HL-60 (cell line): Measurements from ENCODE around the gene STAT1.
"Not testable (repeated sequence)": the region's sequence is repeated elsewhere in the genome, so short reads cannot be mapped to it uniquely, and the experiment has no call there.

Source experiments
- DNase-seq, 2 experiments: peaks; one replicate each; pipeline ENCODE4 v3.0.0-alpha.2; 2010 to 2020; ENCODE audit warnings: low read depth in 1 of 2, low spot score in 1 of 2
- H3K27ac ChIP-seq: fragments of 250-450 bp; sonication (Bioruptor Pico); replicated peaks from 2 replicates; pipeline ENCODE4 v1.5.1; 2020; ENCODE audit warnings: mild to moderate bottlenecking, moderate library complexity
- H3K27me3 ChIP-seq: fragments of 250-450 bp; sonication (Bioruptor Pico); 2 replicates; pipeline ENCODE4 v1.5.1; 2021; ENCODE audit warnings: mild to moderate bottlenecking, moderate library complexity; ENCODE audit not compliant: insufficient read depth, poor library complexity, severe bottlenecking
- H3K4me3 ChIP-seq: replicated peaks from 2 replicates; pipeline ENCODE4 v1.5.1; 2011; ENCODE audit warnings: mild to moderate bottlenecking, control low read depth, low read length; ENCODE audit not compliant: insufficient read depth
- GABPA ChIP-seq: IDR thresholded peaks from 2 replicates; pipeline ENCODE4 v1.6.1; 2012; ENCODE audit warnings: low read depth
- POLR2AphosphoS5 ChIP-seq: IDR thresholded peaks from 2 replicates; pipeline ENCODE4 v1.6.1; 2012; ENCODE audit warnings: low read depth
- SPI1 ChIP-seq: IDR thresholded peaks from 2 replicates; pipeline ENCODE4 v1.6.1; 2012; ENCODE audit warnings: low read depth, mild to moderate bottlenecking, borderline replicate concordance
- TF ChIP-seq, protein P1 (sequence below): IDR thresholded peaks from one replicate; pipeline ENCODE4 v1.5.1; 2011; ENCODE audit warnings: low read length, control low read depth, inconsistent platforms; ENCODE audit not compliant: insufficient read depth
- TF ChIP-seq, protein P2 (sequence below): IDR thresholded peaks from 2 replicates; pipeline ENCODE4 v1.6.1; 2012; ENCODE audit warnings: low read depth; ENCODE audit not compliant: insufficient replicate concordance

Gene STAT1

GRCh38 chr2:190963088-190963487 lies 50.9 kb downstream of the STAT1 start:
- H3K27me3 ChIP-seq = no peaks in the 10 kb centered on the region
- DNase-seq = no peak
- H3K27ac ChIP-seq = no peak overlapping the region
- H3K4me3 ChIP-seq = no peak overlapping the region
- no peak for TF ChIP-seq SPI1
- TF ChIP-seq, protein P1, sequence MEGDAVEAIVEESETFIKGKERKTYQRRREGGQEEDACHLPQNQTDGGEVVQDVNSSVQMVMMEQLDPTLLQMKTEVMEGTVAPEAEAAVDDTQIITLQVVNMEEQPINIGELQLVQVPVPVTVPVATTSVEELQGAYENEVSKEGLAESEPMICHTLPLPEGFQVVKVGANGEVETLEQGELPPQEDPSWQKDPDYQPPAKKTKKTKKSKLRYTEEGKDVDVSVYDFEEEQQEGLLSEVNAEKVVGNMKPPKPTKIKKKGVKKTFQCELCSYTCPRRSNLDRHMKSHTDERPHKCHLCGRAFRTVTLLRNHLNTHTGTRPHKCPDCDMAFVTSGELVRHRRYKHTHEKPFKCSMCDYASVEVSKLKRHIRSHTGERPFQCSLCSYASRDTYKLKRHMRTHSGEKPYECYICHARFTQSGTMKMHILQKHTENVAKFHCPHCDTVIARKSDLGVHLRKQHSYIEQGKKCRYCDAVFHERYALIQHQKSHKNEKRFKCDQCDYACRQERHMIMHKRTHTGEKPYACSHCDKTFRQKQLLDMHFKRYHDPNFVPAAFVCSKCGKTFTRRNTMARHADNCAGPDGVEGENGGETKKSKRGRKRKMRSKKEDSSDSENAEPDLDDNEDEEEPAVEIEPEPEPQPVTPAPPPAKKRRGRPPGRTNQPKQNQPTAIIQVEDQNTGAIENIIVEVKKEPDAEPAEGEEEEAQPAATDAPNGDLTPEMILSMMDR = no peak
- TF ChIP-seq, protein P2, sequence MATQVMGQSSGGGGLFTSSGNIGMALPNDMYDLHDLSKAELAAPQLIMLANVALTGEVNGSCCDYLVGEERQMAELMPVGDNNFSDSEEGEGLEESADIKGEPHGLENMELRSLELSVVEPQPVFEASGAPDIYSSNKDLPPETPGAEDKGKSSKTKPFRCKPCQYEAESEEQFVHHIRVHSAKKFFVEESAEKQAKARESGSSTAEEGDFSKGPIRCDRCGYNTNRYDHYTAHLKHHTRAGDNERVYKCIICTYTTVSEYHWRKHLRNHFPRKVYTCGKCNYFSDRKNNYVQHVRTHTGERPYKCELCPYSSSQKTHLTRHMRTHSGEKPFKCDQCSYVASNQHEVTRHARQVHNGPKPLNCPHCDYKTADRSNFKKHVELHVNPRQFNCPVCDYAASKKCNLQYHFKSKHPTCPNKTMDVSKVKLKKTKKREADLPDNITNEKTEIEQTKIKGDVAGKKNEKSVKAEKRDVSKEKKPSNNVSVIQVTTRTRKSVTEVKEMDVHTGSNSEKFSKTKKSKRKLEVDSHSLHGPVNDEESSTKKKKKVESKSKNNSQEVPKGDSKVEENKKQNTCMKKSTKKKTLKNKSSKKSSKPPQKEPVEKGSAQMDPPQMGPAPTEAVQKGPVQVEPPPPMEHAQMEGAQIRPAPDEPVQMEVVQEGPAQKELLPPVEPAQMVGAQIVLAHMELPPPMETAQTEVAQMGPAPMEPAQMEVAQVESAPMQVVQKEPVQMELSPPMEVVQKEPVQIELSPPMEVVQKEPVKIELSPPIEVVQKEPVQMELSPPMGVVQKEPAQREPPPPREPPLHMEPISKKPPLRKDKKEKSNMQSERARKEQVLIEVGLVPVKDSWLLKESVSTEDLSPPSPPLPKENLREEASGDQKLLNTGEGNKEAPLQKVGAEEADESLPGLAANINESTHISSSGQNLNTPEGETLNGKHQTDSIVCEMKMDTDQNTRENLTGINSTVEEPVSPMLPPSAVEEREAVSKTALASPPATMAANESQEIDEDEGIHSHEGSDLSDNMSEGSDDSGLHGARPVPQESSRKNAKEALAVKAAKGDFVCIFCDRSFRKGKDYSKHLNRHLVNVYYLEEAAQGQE = no peak
- no peak for TF ChIP-seq GABPA
- TF ChIP-seq POLR2AphosphoS5 = no peak

GRCh38 chr2:190961918-190962487 lies 52.0 kb downstream of the STAT1 start:
- H3K27me3 ChIP-seq = no peaks in the 10 kb centered on the region
- no peak for TF ChIP-seq POLR2AphosphoS5
- TF ChIP-seq, protein P1 = no peak
- TF ChIP-seq, protein P2 = no peak
- no peak for TF ChIP-seq GABPA
- no peak for TF ChIP-seq SPI1
- H3K27ac ChIP-seq = no peak overlapping the region
- no peak for DNase-seq
- H3K4me3 ChIP-seq = no peak overlapping the region

- H3K4me3 ChIP-seq, DNase-seq, H3K27me3 ChIP-seq, H3K27ac ChIP-seq: not testable (repeated sequence)
These were observed 52.9 kb downstream of the STAT1 start for GRCh38 chr2:190961117-190961516.

DNA sequence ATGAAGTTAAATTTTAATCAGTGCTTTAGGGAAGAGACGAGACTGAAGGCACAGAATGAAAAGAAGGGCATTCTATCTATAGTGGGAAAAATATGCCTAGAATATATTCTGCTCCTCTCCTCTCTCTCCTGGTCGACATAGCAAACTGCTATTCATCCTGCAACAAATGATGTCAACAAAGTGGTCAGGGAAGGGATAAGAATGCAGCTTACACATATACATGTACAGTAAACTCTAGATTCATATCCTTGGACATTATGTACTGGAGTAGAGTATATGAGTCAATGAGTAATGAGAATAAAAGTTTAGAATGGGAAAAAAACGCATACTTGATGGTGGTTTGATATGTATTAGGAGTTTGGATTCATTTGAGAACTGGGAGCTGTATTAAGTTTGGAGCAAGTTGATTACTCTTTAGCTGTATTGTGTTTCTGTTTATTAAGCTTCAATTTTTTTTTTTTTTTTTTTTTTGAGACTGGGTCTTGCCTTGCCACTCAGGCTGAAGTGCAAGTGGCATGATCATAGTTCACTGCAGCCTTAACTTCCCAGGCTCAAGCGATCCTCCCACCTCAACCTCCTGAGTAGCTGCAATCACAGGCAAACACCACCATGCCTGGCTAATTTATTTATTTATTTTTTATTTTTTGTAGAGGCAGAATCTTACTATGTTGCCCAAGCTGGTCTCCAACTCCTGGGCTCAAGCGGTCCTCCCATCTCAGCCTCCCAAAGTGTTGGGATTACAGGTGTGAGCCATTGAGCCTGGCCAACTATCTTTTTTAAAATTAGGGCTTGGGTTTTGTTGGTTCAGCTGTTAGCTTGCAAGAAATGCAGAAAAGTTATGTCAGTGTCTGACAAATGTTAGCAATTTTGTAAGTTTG lies 53.8 kb downstream of the STAT1 start:
- DNase-seq = no peak
- TF ChIP-seq, protein P2 = no peak
- TF ChIP-seq GABPA (no peak), SPI1 (no peak), POLR2AphosphoS5 (no peak)
- TF ChIP-seq, protein P1 = no peak
- H3K4me3 ChIP-seq = no peak overlapping the region
- no peak overlapping the region for H3K27ac ChIP-seq
- H3K27me3 ChIP-seq = no peaks in the 10 kb centered on the region
